Measurements from ENCODE around the gene STRIP1.

Gene STRIP1

GRCh38 chr1:110034451-110035235 is at the start of gene STRIP1:
STRIP1 (plus strand) TSS chr1:110034624; CDS start chr1:110034638, 14 bp downstream.
- peak; percentile 97 for DNase-seq (ENCODE audit: low spot score)

- DNase-seq (ENCODE audit: low spot score) = no peak
Measured at GRCh38 chr1:109985247-109986053, 49.0 kb upstream of the STRIP1 start.

GRCh38 chr1:109986054-109986444 is 48.4 kb upstream of the STRIP1 start:
- no peak for DNase-seq (ENCODE audit: low spot score)

- no peak for DNase-seq (ENCODE audit: low spot score)
Measured at GRCh38 chr1:109988349-109988914, 46.0 kb upstream of the STRIP1 start.

GRCh38 chr1:109989506-109990301 is 44.7 kb upstream of the STRIP1 start:
- DNase-seq (ENCODE audit: low spot score) = no peak

- no peak for DNase-seq (ENCODE audit: low spot score)
Measured at GRCh38 chr1:109990302-109990653, 44.1 kb upstream of the STRIP1 start.

- no peak for DNase-seq (ENCODE audit: low spot score)
Measured at GRCh38 chr1:109991400-109991925, 43.0 kb upstream of the STRIP1 start.

- DNase-seq (ENCODE audit: low spot score) = peak; percentile 73
Measured at GRCh38 chr1:109993885-109994284, 40.5 kb upstream of the STRIP1 start.

- DNase-seq (ENCODE audit: low spot score) = no peak
Measured at GRCh38 chr1:109994654-109995053, 39.8 kb upstream of the STRIP1 start.

- DNase-seq (ENCODE audit: low spot score) = peak; percentile 73
Measured at GRCh38 chr1:109995536-109995935, 38.9 kb upstream of the STRIP1 start.

GRCh38 chr1:109996476-109996875 is 37.9 kb upstream of the STRIP1 start:
- DNase-seq (ENCODE audit: low spot score) = no peak

GRCh38 chr1:109997204-109997866 is 37.1 kb upstream of the STRIP1 start:
- DNase-seq (ENCODE audit: low spot score) = no peak

- no peak for DNase-seq (ENCODE audit: low spot score)
Measured at GRCh38 chr1:109997867-109998229, 36.6 kb upstream of the STRIP1 start.

GRCh38 chr1:110002695-110003094 is 31.7 kb upstream of the STRIP1 start:
- no peak for DNase-seq (ENCODE audit: low spot score)

- no peak for DNase-seq (ENCODE audit: low spot score)
Measured at GRCh38 chr1:110003747-110004428, 30.5 kb upstream of the STRIP1 start.

- DNase-seq (ENCODE audit: low spot score) = no peak
Measured at GRCh38 chr1:110004583-110004982, 29.8 kb upstream of the STRIP1 start.

GRCh38 chr1:110005971-110006370 is 28.5 kb upstream of the STRIP1 start:
- DNase-seq (ENCODE audit: low spot score) = no peak

- peak; percentile 55 for DNase-seq (ENCODE audit: low spot score)
Measured at GRCh38 chr1:110006516-110006915, 27.9 kb upstream of the STRIP1 start.

- DNase-seq (ENCODE audit: low spot score) = peak; percentile 93
Measured at GRCh38 chr1:110007046-110007830, 27.2 kb upstream of the STRIP1 start.

GRCh38 chr1:110008971-110009565 is 25.4 kb upstream of the STRIP1 start:
- DNase-seq (ENCODE audit: low spot score) = no peak
